SK-N-SH treated with all-trans-retinoic acid at 6 μM for 48 hours (cell line): ENCODE results near the gene UGT1A5.

ENCODE experiments used
- ATAC-seq: fragments of 200-7000 bp; cut with Tn5 transposase; 3 replicates; pipeline ENCODE4 v1.9.1; 2020; ENCODE audit warnings: mild to moderate bottlenecking, moderate library complexity
- ARNTL ChIP-seq: fragments of 450-650 bp; formaldehyde crosslinking; IDR thresholded peaks from 2 replicates; pipeline ENCODE4 v1.5.0; 2020; ENCODE audit warnings: low read depth, mild to moderate bottlenecking, moderate library complexity, borderline replicate concordance
- BACH2 ChIP-seq: fragments of 250-450 bp; sonication (Bioruptor Pico); IDR thresholded peaks from 2 replicates; pipeline ENCODE4 v1.9.0; 2021; ENCODE audit warnings: mild to moderate bottlenecking, borderline replicate concordance
- CREB5 ChIP-seq: fragments of 250-450 bp; sonication (Bioruptor Pico); IDR thresholded peaks from 2 replicates; pipeline ENCODE4 v1.5.1; 2020; ENCODE audit warnings: low read depth, mild to moderate bottlenecking, moderate library complexity
- CSDC2 ChIP-seq: fragments of 250-450 bp; sonication (Bioruptor Pico); IDR thresholded peaks from 2 replicates; pipeline ENCODE4 v1.5.0; 2020; ENCODE audit warnings: mild to moderate bottlenecking, moderate library complexity
- ESRRG ChIP-seq: fragments of 250-450 bp; sonication (Bioruptor Pico); IDR thresholded peaks from 2 replicates; pipeline ENCODE4 v1.6.1; 2021; ENCODE audit warnings: mild to moderate bottlenecking
- GLIS3 ChIP-seq: fragments of 250-450 bp; sonication (Bioruptor Pico); IDR thresholded peaks from 2 replicates; pipeline ENCODE4 v1.5.0; 2020; ENCODE audit warnings: mild to moderate bottlenecking, moderate library complexity
- ISL1 ChIP-seq: fragments of 250-450 bp; sonication (Bioruptor Pico); IDR thresholded peaks from 2 replicates; pipeline ENCODE4 v2.1.2; 2022; ENCODE audit warnings: mild to moderate bottlenecking, moderate library complexity
- PPARA ChIP-seq: fragments of 250-450 bp; sonication (Bioruptor Pico); IDR thresholded peaks from 2 replicates; pipeline ENCODE4 v1.5.0; 2020; ENCODE audit warnings: mild to moderate bottlenecking, borderline replicate concordance
- RARB ChIP-seq: fragments of 250-450 bp; sonication (Bioruptor Pico); IDR thresholded peaks from 2 replicates; pipeline ENCODE4 v1.8.0; 2021; ENCODE audit warnings: mild to moderate bottlenecking, moderate library complexity
- SNAI2 ChIP-seq: fragments of 250-450 bp; sonication (Bioruptor Pico); IDR thresholded peaks from 2 replicates; pipeline ENCODE4 v1.5.0; 2020; ENCODE audit warnings: mild to moderate bottlenecking, moderate library complexity
- TCF4 ChIP-seq: fragments of 250-450 bp; sonication (Bioruptor Pico); IDR thresholded peaks from 2 replicates; pipeline ENCODE4 v1.8.0; 2021; ENCODE audit warnings: mild to moderate bottlenecking, moderate library complexity, borderline replicate concordance
- ZC3H10 ChIP-seq: fragments of 250-450 bp; sonication (Bioruptor Pico); IDR thresholded peaks from 2 replicates; pipeline ENCODE4 v1.5.1; 2021; ENCODE audit warnings: mild to moderate bottlenecking, moderate library complexity
- ZFP3 ChIP-seq: fragments of 250-450 bp; sonication (Bioruptor Pico); IDR thresholded peaks from 2 replicates; pipeline ENCODE4 v1.5.0; 2020; ENCODE audit warnings: mild to moderate bottlenecking, moderate library complexity
- ZFP30 ChIP-seq: fragments of 450-650 bp; formaldehyde crosslinking; IDR thresholded peaks from 2 replicates; pipeline ENCODE4 v1.5.0; 2022; ENCODE audit warnings: mild to moderate bottlenecking, moderate library complexity
- ZNF70 ChIP-seq: fragments of 450-650 bp; formaldehyde crosslinking; IDR thresholded peaks from 2 replicates; pipeline ENCODE4 v1.5.0; 2020; ENCODE audit warnings: mild to moderate bottlenecking, moderate library complexity
- ZNF8 ChIP-seq: fragments of 450-650 bp; formaldehyde crosslinking; IDR thresholded peaks from 2 replicates; pipeline ENCODE4 v1.5.0; 2020; ENCODE audit warnings: mild to moderate bottlenecking, moderate library complexity
- TF ChIP-seq, protein P1 (sequence below): fragments of 250-450 bp; sonication (Bioruptor Pico); IDR thresholded peaks from 2 replicates; pipeline ENCODE4 v1.5.0; 2020; ENCODE audit warnings: mild to moderate bottlenecking, moderate library complexity
- TF ChIP-seq, protein P2 (sequence below): fragments of 250-450 bp; sonication (Bioruptor Pico); IDR thresholded peaks from 2 replicates; pipeline ENCODE4 v1.5.1; 2021; ENCODE audit warnings: mild to moderate bottlenecking, moderate library complexity
- TF ChIP-seq, protein P3 (sequence below): fragments of 250-450 bp; sonication (Bioruptor Pico); IDR thresholded peaks from 2 replicates; pipeline ENCODE4 v1.8.0; 2020; ENCODE audit warnings: mild to moderate bottlenecking, moderate library complexity, borderline replicate concordance

Gene UGT1A5

GRCh38 chr2:233814056-233814835 lies 101.5 kb downstream of the UGT1A5 start (continued):
- TF ChIP-seq, protein P1, sequence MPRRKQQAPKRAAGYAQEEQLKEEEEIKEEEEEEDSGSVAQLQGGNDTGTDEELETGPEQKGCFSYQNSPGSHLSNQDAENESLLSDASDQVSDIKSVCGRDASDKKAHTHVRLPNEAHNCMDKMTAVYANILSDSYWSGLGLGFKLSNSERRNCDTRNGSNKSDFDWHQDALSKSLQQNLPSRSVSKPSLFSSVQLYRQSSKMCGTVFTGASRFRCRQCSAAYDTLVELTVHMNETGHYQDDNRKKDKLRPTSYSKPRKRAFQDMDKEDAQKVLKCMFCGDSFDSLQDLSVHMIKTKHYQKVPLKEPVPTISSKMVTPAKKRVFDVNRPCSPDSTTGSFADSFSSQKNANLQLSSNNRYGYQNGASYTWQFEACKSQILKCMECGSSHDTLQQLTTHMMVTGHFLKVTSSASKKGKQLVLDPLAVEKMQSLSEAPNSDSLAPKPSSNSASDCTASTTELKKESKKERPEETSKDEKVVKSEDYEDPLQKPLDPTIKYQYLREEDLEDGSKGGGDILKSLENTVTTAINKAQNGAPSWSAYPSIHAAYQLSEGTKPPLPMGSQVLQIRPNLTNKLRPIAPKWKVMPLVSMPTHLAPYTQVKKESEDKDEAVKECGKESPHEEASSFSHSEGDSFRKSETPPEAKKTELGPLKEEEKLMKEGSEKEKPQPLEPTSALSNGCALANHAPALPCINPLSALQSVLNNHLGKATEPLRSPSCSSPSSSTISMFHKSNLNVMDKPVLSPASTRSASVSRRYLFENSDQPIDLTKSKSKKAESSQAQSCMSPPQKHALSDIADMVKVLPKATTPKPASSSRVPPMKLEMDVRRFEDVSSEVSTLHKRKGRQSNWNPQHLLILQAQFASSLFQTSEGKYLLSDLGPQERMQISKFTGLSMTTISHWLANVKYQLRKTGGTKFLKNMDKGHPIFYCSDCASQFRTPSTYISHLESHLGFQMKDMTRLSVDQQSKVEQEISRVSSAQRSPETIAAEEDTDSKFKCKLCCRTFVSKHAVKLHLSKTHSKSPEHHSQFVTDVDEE (CRISPR knock-in tag), result no peak
- TF ChIP-seq ISL1 (CRISPR knock-in tag) (no peak), ZFP3 (no peak)

DNA sequence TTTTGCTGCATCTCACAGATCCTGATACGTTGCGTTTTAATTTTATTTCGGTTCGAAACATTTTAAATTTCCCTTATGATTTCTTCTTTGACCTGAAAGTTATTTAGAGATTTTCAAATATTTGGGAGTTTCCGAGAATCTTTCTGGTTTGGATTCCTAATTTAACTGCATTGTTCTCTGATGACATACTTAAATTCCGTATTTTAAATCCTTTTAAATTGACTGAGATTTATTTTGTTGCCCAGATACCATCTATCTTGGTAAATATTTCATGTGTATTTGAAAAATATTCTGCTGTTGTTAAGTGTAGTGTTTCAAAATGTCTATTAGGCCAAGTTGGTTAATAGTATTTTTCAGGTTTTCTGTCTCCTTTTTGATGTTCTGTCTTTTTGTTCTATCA lies 103.2 kb downstream of the UGT1A5 start:
- ATAC-seq, result no peak
- TF ChIP-seq ZNF8 (CRISPR knock-in tag) (no peak), ZC3H10 (CRISPR knock-in tag) (no peak), ISL1 (CRISPR knock-in tag) (peak; percentile 72), PPARA (no peak)

GRCh38 chr2:233816334-233816733 lies 103.6 kb downstream of the UGT1A5 start:
- TF ChIP-seq RARB (CRISPR knock-in tag), result no peak
- TF ChIP-seq ZNF8 (CRISPR knock-in tag), result no peak
- no peak for TF ChIP-seq GLIS3
- TF ChIP-seq, protein P2, sequence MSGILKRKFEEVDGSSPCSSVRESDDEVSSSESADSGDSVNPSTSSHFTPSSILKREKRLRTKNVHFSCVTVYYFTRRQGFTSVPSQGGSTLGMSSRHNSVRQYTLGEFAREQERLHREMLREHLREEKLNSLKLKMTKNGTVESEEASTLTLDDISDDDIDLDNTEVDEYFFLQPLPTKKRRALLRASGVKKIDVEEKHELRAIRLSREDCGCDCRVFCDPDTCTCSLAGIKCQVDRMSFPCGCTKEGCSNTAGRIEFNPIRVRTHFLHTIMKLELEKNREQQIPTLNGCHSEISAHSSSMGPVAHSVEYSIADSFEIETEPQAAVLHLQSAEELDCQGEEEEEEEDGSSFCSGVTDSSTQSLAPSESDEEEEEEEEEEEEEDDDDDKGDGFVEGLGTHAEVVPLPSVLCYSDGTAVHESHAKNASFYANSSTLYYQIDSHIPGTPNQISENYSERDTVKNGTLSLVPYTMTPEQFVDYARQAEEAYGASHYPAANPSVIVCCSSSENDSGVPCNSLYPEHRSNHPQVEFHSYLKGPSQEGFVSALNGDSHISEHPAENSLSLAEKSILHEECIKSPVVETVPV (CRISPR knock-in tag), result no peak
- no peak for TF ChIP-seq SNAI2 (CRISPR knock-in tag)
- TF ChIP-seq TCF4 (CRISPR knock-in tag), result peak; percentile 53
- no peak for TF ChIP-seq ISL1 (CRISPR knock-in tag)
- TF ChIP-seq, all 23 proteins: peak for 1

GRCh38 chr2:233816771-233817170 lies 104.1 kb downstream of the UGT1A5 start:
- TF ChIP-seq SNAI2 (CRISPR knock-in tag), result no peak
- no peak for ATAC-seq

More at GRCh38 chr2:233816334-233816733, 103.6 kb downstream of the UGT1A5 start:
- ATAC-seq, result peak; percentile 14; the same call in 1 of the 3 replicates

DNA sequence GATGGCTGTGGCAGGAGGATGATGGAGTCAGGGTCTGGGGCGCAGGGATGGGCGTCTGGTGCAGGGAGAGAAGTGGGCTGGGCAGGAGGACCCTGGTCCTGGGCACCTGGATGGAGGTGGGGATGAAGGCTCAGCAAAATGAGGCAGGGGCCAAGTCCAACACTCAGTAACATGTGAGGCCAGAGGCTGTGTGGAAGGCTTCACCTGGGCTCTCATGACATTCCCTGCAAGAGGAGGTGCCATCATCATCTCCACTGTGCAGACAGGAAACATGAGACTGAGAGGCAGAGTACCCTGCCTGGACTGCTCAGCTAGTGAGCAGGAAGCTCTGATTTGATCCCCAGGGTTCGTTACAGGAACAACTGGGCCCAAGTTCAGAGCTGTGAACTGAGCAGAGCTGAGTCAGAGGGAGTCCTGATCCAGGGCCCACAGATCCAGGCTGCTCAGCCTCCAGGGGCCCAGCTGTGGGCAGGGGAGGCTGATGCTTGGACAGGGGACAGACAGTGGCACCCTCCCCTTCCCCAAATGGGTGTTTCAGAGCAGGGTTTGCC lies 104.7 kb downstream of the UGT1A5 start:
- TF ChIP-seq ARNTL (CRISPR knock-in tag), result no peak
- TF ChIP-seq ZFP30, result no peak
- TF ChIP-seq CREB5, result no peak
- no peak for TF ChIP-seq ISL1 (CRISPR knock-in tag)
- no peak for TF ChIP-seq CSDC2
- TF ChIP-seq BACH2, result no peak
- TF ChIP-seq ZNF70 (CRISPR knock-in tag), result no peak
- TF ChIP-seq ZNF8 (CRISPR knock-in tag), result no peak
- TF ChIP-seq RARB (CRISPR knock-in tag), result no peak
- TF ChIP-seq, protein P1 (CRISPR knock-in tag), result no peak
- TF ChIP-seq, protein P3, sequence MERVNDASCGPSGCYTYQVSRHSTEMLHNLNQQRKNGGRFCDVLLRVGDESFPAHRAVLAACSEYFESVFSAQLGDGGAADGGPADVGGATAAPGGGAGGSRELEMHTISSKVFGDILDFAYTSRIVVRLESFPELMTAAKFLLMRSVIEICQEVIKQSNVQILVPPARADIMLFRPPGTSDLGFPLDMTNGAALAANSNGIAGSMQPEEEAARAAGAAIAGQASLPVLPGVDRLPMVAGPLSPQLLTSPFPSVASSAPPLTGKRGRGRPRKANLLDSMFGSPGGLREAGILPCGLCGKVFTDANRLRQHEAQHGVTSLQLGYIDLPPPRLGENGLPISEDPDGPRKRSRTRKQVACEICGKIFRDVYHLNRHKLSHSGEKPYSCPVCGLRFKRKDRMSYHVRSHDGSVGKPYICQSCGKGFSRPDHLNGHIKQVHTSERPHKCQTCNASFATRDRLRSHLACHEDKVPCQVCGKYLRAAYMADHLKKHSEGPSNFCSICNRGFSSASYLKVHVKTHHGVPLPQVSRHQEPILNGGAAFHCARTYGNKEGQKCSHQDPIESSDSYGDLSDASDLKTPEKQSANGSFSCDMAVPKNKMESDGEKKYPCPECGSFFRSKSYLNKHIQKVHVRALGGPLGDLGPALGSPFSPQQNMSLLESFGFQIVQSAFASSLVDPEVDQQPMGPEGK, result no peak
- TF ChIP-seq ESRRG (CRISPR knock-in tag), result no peak
- no peak for ATAC-seq
